Myocyte (in vitro differentiated cells): ENCODE data around the gene NFAM1. TPM values are rescaled to one million over a fixed set of nuclear protein-coding genes. Genes with fewer than 3 reads are reported as not detected.

ENCODE experiments used
- DNase-seq: peaks from one replicate; pipeline ENCODE4 v3.0.0-alpha.2; 2012; ENCODE audit warnings: low read depth
- total RNA-seq: library from RNA; depleted of rRNA; stranded (reverse); fragments of >200 nt; gene quantifications from 2 replicates; pipeline ENCODE4 v1.2.3, GENCODE V29; 2014

Gene NFAM1
- total RNA-seq, 1 donor from 2014 or later: not detected

- no peak for DNase-seq
Observed at GRCh38 chr22:42416671-42417230, 15.5 kb downstream of the NFAM1 start.

DNA sequence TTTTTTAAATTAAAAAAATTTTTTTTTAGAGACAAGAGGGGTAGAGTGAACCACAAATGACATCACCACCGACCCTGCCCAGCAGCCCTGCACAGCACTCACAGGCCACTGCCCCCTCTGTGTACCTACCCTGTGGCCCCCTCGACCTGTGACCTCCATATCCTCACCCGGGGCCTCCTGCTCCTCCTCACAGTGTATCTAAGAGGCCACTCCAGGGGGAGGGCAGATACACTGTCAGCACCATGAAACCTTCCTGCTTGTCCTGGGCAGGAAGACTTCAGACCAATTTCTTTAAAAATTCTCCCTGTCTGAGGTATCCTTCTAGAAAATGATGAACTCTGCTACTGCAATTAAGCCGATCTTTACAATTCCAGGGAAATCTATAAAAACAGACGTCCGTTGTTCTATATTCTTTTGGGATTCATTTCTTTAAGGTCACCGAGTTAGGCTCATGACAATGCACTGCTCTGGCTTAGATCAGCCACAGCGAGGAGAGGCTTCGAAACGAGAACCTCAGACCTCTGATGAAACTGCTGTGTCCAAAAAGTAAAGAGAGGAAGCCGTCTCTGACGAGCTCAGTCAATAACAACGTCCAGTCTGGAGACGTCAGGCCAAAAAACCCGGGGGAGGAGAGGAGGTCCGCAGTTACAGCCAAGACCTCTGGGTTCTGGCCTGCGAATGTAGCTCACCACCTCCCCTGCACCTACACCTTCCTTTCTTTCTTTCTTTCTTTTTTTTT is 17.5 kb downstream of the NFAM1 start:
- no peak for DNase-seq

DNA sequence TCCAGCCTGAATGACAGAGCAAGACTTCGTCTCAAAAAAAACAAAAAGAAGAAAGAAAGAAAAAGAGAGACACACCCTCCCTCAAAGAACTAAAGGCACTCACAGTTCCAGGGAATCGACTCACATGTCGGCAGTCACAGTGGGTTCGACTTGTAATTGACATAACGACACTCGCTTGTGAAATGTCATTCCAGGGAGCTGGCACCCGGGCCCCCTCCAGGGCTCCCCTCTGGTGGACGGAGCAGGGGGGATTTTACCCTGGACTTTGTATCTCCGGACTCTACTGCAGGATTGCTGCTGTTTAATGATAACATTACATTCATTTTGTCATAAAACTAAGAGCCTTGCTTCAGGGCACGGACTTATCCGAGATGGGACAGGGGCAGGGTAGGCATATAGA is 18.2 kb downstream of the NFAM1 start:
- no peak for DNase-seq

DNA sequence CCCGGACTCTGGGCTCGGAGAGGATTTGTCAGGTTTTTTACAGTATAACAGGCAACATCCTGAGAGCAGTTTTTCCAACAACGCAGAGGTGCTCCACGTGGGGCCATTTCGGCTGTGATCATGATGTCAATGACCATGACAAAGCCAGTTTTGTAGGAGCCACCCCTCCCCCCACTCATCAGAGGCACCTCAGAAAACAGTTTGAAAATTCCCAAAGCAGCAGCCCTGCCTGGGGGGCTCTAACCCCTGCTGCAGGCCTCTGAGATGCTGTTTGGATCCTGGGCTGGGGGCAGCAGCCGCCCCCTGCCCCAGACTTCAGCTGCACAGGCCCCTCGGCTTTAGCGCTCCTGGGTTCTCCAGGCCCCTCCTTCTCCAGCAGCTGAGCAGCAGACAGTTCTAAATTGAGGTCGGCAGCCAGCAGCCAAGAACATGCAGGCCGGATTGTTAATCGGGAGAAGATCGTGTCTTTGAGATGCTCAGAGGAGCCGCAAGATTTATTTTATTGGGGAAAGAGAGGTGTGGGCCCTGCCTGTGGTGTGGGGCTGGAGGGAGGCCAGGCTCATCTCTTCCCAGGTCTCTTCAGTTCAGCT is 19.4 kb downstream of the NFAM1 start:
- DNase-seq: no peak

DNA sequence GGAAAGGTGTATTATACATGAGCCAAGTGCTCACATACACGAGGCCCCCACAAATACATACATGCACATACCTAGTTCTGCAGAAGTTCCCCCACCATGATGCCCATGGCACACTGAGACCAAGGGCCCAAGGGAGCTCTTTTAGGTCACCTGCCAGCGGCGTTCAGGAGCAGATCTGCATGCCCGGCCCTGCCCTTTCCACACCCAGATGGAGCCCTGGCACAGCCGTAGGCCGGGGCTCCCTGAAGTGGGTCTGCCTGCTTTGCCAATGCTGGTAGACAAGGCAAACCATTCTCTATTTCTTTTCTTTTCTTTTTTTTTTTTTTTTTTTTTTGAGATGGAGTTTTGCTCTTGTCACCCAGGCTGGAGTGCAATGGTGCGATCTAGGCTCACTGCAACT is 21.5 kb downstream of the NFAM1 start:
- no peak for DNase-seq

GRCh38 chr22:42408810-42409529 is 23.2 kb downstream of the NFAM1 start:
- no peak for DNase-seq

- DNase-seq: no peak
Observed at GRCh38 chr22:42408276-42408675, 23.9 kb downstream of the NFAM1 start.

GRCh38 chr22:42404266-42404665 is 27.9 kb downstream of the NFAM1 start:
- no peak for DNase-seq

- DNase-seq: no peak
Observed at GRCh38 chr22:42401535-42402334, 30.5 kb downstream of the NFAM1 start.

DNA sequence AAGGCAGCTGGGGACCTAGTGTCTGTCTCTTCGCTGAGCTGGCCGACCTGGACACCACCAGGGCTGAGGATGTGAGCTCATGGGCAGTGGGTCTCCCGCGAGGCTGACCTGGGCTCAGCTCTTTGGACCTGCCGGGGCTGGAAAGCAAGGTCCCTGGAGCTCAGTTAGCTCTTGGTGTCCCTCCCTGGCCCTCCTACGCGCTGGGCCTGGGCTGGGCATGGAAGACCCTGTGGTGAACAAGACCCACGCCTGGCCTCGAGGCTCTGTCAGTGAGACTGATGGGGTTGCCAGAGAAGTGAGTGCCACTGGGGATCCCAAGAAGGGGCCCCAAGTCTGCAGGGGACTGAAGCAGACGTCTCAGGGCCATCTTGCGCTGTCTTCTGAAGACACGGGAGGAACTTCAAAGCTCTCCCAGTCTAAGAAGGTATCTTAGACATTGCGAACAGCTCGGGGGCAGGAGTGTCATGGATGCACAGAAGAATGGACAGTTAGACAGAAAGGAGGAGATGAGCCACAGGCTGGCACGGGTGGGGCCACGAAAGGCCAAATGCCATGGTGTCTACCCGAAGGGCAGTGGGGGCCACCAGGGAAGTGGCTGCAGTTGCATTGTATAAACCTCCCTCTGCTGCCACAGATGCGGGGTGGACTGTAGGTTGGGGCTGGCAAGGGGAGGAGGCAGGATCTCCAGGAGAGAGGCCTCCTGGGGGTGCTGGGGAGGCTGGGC is 31.2 kb downstream of the NFAM1 start:
- no peak for DNase-seq

- no peak for DNase-seq
Observed at GRCh38 chr22:42399315-42400271, 32.6 kb downstream of the NFAM1 start.

DNA sequence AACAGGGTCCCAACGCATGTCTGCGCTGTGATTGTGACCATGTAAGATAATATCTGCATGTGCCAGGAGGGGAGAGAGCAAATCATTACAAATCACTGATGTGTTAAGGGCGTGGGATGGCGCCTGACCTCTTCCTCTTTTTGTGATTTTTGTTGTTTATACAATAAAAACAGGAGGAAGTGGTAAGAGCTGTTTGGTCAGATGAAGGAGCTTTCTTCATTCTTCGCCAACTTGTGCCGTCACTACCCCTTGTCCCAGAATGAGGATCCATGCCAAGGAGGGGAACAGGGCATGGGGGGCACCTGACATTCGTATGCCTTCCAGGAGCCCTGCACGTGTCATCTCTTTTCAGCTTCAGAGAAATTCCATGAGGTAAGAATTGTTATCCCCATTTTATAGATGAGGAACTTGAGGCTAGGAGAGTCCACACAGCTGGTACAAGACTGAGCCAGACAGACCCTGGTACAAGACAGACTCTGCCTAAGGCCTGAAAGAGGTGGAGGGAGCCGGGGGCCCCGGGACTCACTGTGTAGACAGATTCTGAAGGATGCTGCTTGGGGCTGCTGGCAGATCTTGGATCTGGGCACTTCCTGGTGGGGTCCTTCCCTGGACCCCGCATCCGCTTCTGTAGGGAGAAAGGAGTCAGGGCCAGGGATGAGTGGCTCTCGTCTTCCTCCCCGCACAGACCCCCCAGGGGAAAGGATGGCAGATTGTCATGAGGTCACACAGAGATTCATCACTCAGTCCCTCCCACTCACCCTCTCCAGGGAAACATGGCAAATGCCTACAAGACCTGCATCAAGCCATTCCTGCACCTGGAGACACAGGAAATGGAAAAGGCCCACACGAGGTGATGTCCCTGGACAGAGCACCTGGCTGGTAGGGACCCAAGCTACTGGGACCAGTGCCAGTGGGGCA is 34.6 kb downstream of the NFAM1 start:
- DNase-seq: no peak

DNA sequence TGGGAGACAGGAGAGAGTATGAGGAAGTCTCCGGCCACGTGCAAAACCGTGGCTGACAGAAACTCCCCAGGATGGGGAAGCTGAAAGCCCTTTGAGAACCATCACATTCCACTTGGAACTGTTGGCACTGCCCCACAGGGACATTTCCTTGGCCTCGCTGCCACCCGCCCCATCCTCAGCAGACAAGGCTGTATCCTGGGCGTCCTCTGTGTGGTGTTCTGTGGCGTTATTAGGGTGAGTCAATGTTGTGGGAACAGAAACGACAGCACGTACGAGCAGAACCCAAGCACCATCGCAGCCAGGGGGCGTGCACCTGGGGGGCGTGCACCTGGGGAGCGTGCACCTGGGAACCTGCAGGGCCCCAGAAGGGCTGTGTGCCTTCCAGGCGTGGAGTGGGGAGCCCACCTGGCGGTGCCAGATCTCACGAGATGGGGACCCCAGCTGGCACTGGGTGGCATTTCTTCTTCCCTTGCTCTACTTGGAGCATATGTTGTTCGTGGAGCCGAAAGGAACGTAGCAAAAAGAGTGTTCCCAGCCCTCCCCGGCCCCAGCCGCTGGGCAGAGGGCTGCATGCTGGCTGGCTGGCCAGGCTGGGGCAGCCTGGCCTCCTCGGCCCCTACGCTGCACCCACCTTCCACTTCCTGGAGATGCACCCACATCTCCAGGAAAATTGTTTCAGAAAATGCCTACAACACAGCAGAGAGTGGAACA is 35.4 kb downstream of the NFAM1 start:
- no peak for DNase-seq

DNA sequence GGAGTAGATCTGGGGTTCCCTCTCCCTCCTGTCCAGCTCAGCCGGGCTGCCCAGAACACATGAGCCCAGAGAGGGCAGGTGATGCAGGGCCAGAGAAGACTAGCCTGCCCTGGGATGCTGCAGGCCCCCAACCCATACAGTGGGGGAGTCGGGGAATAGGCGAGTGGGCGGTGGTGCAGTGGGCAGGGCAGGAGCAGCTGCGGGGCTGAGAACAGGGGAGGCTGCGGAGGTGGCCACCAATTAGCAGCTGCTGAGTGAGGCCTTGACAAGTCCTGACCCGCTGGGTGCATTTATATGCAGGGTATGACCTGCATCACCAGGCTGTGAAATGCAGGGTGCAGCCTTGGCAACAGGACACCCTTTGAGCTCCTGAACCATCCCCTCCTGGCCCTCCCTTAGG is 43.1 kb downstream of the NFAM1 start:
- DNase-seq: no peak

GRCh38 chr22:42388130-42388797 is 43.9 kb downstream of the NFAM1 start:
- peak; percentile 34 for DNase-seq

- DNase-seq: no peak
Observed at GRCh38 chr22:42387631-42388030, 44.6 kb downstream of the NFAM1 start.

DNA sequence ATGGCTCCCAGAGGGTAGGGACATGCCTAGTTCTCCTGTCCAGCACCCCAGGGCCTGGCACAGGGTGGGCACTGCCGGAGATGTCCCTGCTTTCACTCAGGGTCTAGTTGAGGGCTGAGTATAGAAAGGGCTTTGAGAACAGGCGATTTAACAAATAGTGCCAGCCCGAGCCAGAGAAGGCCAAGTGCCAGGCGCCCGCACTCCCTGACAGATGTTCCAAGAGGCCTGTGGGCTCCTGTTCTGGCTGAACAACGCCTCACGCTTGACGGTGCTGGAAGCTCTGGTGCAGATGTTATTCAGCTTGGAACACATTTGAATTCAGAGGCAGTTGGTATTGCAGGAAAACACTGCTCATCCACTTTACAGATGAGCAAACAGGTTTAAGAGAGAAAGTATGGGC is 46.5 kb downstream of the NFAM1 start:
- no peak for DNase-seq
